ENCODE data around the gene SNN.

- TF ChIP-seq CTCF (conservative IDR thresholded peaks at IDR 0.05; ENCODE audit: low read length) (no peak), EZH2phosphoT487 (IDR thresholded peaks at IDR 0.05; ENCODE audit: borderline replicate concordance) (no peak)
Observed at GRCh38 chr16:11632455-11632939, 35.8 kb upstream of the SNN start.
